Posterior vena cava (tissue), 2 donors: Measurements from ENCODE around the gene PLET1. TPM values are rescaled to one million over a fixed set of nuclear protein-coding genes. Genes with fewer than 3 reads are reported as not detected.
"Not testable (repeated sequence)": the region's sequence is repeated elsewhere in the genome, so short reads cannot be mapped to it uniquely, and the experiment has no call there.

Source experiments
- DNase-seq: peaks from one replicate; pipeline ENCODE4 v3.0.0-alpha.2; 2020; ENCODE audit warnings: low spot score
- intact Hi-C, 2 donors: fragments of 100-400 bp; cut with DNase I; formaldehyde crosslinking; loops; one replicate each; pipeline versions ENCODE4 v1.14.1 to v1.14.2; 2022 to 2023
- total RNA-seq, 2 donors: library from RNA; stranded (reverse); fragmentation: NEBNext Ultra II Directional; extraction: Animal tissue kit (Norgen Biotek cat#: 25700); gene quantifications; one replicate each; pipeline ENCODE4 v1.2.1, GENCODE V29; 2021
- donor health status: DM: yes; HTN: yes; CAD: no.
- donor health status: DM: yes; HTN: yes; CAD: no.

Gene PLET1
- total RNA-seq, 2 donors from 2014 or later, result not detected

- no peak for DNase-seq
- intact Hi-C loops, result loop anchor here in 1 of 2 donors (5.0 kb wide), 1 partner anchor 59 kb away; no protein-coding TSS in a partner anchor
Measured at GRCh38 chr11:112223121-112223520, 37.5 kb downstream of the PLET1 start.

DNA sequence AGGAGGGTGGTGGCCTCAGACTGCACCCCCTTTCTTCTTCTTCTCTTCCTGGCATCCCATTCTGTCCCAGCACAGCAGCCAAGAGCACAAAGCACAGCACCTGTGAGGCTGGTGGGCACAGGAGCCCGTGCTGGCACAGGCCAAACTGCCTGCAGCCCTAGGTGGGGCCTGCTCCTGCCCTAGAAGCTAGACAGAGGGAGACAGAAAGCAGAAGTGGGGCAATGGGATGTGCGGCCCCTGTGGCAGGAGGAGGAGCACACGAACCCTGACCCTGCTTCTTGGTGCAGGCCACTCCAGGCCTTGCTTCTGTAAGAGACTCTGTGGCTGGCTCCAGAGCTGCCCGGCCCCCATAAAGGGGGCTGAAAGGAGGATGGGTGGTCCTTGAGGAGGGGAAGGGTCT, 38.4 kb downstream of the PLET1 start:
- DNase-seq, result no peak
- intact Hi-C loops, result loop anchor here in 1 of 2 donors (5.0 kb wide), 1 partner anchor 60 kb away; no protein-coding TSS in a partner anchor

DNA sequence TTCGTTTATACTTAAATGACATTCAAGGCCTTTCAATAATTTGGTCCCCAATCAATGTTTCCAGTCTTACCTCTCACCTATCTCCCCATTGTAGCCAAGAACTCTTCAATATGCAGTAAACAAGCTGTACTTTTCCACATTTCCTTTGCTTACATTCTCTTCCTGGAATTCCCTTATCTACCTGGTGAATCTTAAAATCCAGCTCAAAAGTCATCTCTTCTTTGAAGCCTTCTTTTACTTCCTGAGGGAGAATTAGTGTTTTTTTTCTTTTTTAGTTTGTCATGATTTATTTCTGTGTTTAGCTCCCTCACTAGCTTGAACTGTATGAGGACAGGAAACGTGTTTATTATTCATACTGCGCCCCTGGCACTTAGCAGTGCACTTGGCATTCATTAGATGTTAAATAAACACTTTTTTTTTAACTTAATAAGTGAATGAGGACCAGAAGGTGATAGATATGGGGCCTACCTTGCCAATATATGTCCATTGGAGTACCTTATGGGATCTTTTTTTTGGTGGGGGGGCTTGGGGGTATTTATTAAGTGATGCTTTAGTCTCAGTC, 39.3 kb downstream of the PLET1 start:
- no peak for DNase-seq
- intact Hi-C loops, result loop anchor here in 1 of 2 donors (5.0 kb wide), 1 partner anchor 61 kb away; no protein-coding TSS in a partner anchor

- intact Hi-C loops, result loop anchor here (2.0 to 10.0 kb wide), 4 partner anchors 61 to 1263 kb away; no protein-coding TSS in a partner anchor
- DNase-seq, result no peak
Measured at GRCh38 chr11:112219476-112220232, 41.0 kb downstream of the PLET1 start.

- DNase-seq, result no peak
- intact Hi-C loops, result loop anchor here (5.0 to 10.0 kb wide), 2 partner anchors 1078 to 1266 kb away; no protein-coding TSS in a partner anchor
Measured at GRCh38 chr11:112216561-112217105, 44.0 kb downstream of the PLET1 start.

- intact Hi-C loops, result loop anchor here (5.0 to 10.0 kb wide), 2 partner anchors 1079 to 1267 kb away; no protein-coding TSS in a partner anchor
- DNase-seq, result no peak
Measured at GRCh38 chr11:112215621-112216020, 45.0 kb downstream of the PLET1 start.

- intact Hi-C loops, result loop anchor here in 1 of 2 donors (10.0 kb wide), 1 partner anchor 1081 kb away; no protein-coding TSS in a partner anchor
- DNase-seq, result no peak
Measured at GRCh38 chr11:112213753-112214152, 46.9 kb downstream of the PLET1 start.

DNA sequence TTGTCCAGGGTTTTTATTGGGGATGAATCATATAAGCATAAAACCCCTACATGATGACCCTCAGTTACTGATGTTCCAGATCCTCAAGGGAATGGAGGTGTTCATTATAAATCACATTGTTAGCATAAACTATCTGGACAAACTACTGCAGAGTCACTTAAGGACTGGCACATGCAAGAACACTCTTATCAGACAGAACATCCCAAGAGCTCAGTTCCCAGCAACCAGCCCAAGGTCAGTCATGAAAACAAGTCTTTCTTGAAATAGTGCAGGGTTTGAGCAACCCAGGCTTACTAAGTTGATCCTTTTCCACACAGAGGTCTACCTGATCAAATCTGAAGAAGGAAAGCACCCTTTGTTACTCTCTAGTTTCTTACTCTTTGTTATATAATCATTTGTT, 48.0 kb downstream of the PLET1 start:
- no peak for DNase-seq
- intact Hi-C loops, result loop anchor here in 1 of 2 donors (10.0 kb wide), 1 partner anchor 1082 kb away; no protein-coding TSS in a partner anchor

GRCh38 chr11:112212290-112212689, 48.4 kb downstream of the PLET1 start:
- intact Hi-C loops, result loop anchor here in 1 of 2 donors (10.0 kb wide), 1 partner anchor 1083 kb away; no protein-coding TSS in a partner anchor
- no peak for DNase-seq

DNA sequence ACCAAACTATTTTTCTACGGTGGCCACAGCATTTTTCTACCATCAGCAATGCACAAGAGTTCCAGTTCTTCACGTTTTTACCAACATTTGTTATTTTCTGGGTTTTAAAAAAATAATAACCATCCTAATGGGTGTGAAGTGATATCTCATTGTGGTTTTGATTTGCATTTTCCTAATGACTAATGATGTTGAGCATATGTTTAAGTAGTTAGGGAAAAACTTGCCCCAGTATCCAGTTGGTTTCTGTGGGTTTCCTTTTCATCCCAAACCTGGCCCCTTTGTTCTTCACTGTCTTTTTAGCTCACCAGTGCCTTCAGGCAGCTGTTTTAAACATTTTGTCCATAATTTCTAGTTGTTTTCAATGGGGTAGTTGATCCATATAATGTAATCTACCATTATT, 49.1 kb downstream of the PLET1 start:
- intact Hi-C loops, result loop anchor here in 1 of 2 donors (10.0 kb wide), 1 partner anchor 1083 kb away; no protein-coding TSS in a partner anchor

DNA sequence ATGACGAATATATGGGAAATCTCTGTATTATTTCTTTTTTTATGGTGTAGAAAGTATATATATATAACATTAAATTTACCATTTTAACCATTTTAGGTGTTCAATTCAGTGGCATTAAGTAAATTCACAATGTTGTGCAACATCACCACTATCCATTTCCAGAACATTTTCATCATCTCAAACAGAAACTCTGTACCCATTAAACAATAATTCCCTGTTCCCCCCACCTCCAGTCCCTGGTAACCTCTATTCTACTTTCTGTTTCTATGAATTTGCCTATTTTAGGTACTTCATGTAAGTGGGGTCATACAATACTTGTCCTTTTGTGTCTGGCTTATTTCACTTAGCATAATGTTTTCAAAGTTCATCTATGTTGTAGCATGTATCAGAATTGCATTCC, 49.8 kb downstream of the PLET1 start:
- intact Hi-C loops, result loop anchor here in 1 of 2 donors (10.0 kb wide), 1 partner anchor 1084 kb away; no protein-coding TSS in a partner anchor
- DNase-seq, result no peak

More for the DNA sequence above, 49.1 kb downstream of the PLET1 start:
- DNase-seq, result no peak

- intact Hi-C loops, result no loop called here
- no peak for DNase-seq
Measured at GRCh38 chr11:112206071-112206470, 54.6 kb downstream of the PLET1 start.

DNA sequence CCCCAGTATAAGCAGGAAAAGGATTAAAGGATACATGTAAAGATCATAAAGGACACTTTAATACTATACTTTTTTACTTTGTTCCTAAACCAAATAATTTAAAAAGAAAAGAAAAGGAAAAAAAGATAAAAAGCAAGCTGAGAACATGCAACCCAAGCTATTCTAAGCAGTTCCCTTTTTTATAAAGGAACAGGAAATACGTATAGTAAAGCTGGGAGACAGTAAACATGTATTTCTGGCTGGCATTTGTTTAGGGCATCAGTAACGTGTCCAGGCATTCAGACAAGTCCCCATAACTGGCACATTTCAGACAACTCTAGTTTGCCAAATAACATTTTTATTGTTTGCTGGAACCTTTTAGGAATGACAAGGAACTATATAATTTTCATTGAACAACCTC, 60.4 kb downstream of the PLET1 start:
- intact Hi-C loops, result no loop called here
- no peak for DNase-seq

- intact Hi-C loops, DNase-seq: not testable (repeated sequence)
Measured at GRCh38 chr11:112199101-112199500, 61.6 kb downstream of the PLET1 start.

Other genes with a start within 250 kb of the PLET1 start
- gene DLAT, start 235.5 kb downstream of the PLET1 start, total RNA-seq, result 10 to 100 TPM; 22.8 to 25.5 TPM
- 1 to 10 TPM in 1 of 2 donors, under 1 TPM in 1; 0.86 to 1.7 TPM for gene PIH1D2, start 186.8 kb downstream of the PLET1 start, total RNA-seq
- 10 to 100 TPM; 14.0 to 15.0 TPM for gene NKAPD1, start 186.6 kb downstream of the PLET1 start, total RNA-seq
- 10 to 100 TPM; 53.8 to 64.6 TPM for gene TIMM8B, start 174.1 kb downstream of the PLET1 start, total RNA-seq
- 10 to 100 TPM; 70.5 to 84.5 TPM for gene SDHD, start 174.0 kb downstream of the PLET1 start, total RNA-seq
- 10 to 100 TPM in 1 of 2 donors, 1 to 10 TPM in 1; 7.0 to 11.3 TPM for gene IL18, start 96.8 kb downstream of the PLET1 start, total RNA-seq
- 1 to 10 TPM in 1 of 2 donors, under 1 TPM in 1; 0.95 to 1.4 TPM for gene TEX12, start 93.5 kb downstream of the PLET1 start, total RNA-seq
- gene BCO2, start 85.3 kb downstream of the PLET1 start, total RNA-seq, result 1 to 10 TPM; 3.8 TPM
- gene PTS, start 34.4 kb downstream of the PLET1 start, total RNA-seq, result 10 to 100 TPM; 44.2 to 51.8 TPM